Mucosa of stomach (tissue), 1 donor: ENCODE measurements around the gene UBAP1.
"Not testable (repeated sequence)": the region's sequence is repeated elsewhere in the genome, so short reads cannot be mapped to it uniquely, and the experiment has no call there.

ENCODE experiments used
- H3K27me3 ChIP-seq: one replicate; pipeline ENCODE4 v1.7.0; 2013; ENCODE audit warnings: mild to moderate bottlenecking, low read length; ENCODE audit not compliant: control insufficient read depth, insufficient read depth
- H3K36me3 ChIP-seq: one replicate; pipeline ENCODE4 v1.7.0; 2013; ENCODE audit warnings: low read length; ENCODE audit not compliant: control insufficient read depth, insufficient read depth
- H3K4me1 ChIP-seq: one replicate; pipeline ENCODE4 v1.7.0; 2013; ENCODE audit warnings: mild to moderate bottlenecking, low read length; ENCODE audit not compliant: control insufficient read depth, insufficient read depth
- H3K4me3 ChIP-seq: one replicate; pipeline ENCODE4 v1.7.0; 2013; ENCODE audit warnings: low read length
- H3K9ac ChIP-seq: one replicate; pipeline ENCODE4 v1.7.0; 2013; ENCODE audit warnings: mild to moderate bottlenecking, low read length, moderate library complexity
- H3K9me3 ChIP-seq: one replicate; pipeline ENCODE4 v1.7.0; 2013; ENCODE audit warnings: mild to moderate bottlenecking, low read length, moderate library complexity; ENCODE audit not compliant: control insufficient read depth
- donor health status: Pancreatic carcinoma.

UBAP1 gene

GRCh38 chr9:34291023-34291422 lies 112.2 kb downstream of the UBAP1 start:
- no peaks in the 10 kb centered on the region for H3K27me3 ChIP-seq
- H3K36me3 ChIP-seq: no peaks in the 10 kb centered on the region
- H3K9me3 ChIP-seq: no peaks in the 10 kb centered on the region
- no peak overlapping the region for H3K9ac ChIP-seq
- no peaks in the 10 kb centered on the region for H3K4me1 ChIP-seq
- H3K4me3 ChIP-seq: no peak overlapping the region

- no peak overlapping the region for H3K9ac ChIP-seq
These were observed 112.6 kb downstream of the UBAP1 start for GRCh38 chr9:34291423-34291822.

GRCh38 chr9:34292552-34292951 lies 113.7 kb downstream of the UBAP1 start:
- H3K36me3 ChIP-seq: no peaks in the 10 kb centered on the region
- H3K4me1 ChIP-seq: no peaks in the 10 kb centered on the region
- H3K27me3 ChIP-seq: no peaks in the 10 kb centered on the region
- H3K9me3 ChIP-seq: no peaks in the 10 kb centered on the region
- H3K4me3 ChIP-seq: no peak overlapping the region
- no peak overlapping the region for H3K9ac ChIP-seq

More at GRCh38 chr9:34291423-34291822, 112.6 kb downstream of the UBAP1 start:
- Histone ChIP-seq H3K27me3 (no peaks in the 10 kb centered on the region), H3K4me1 (no peaks in the 10 kb centered on the region), H3K4me3 (no peak overlapping the region), H3K36me3 (no peaks in the 10 kb centered on the region), H3K9me3 (no peaks in the 10 kb centered on the region)

GRCh38 chr9:34301064-34301463 lies 122.2 kb downstream of the UBAP1 start:
- not testable (repeated sequence) for H3K4me3 ChIP-seq, H3K9me3 ChIP-seq, H3K36me3 ChIP-seq, H3K27me3 ChIP-seq, H3K4me1 ChIP-seq, H3K9ac ChIP-seq
